GM19043 (cell line): ENCODE data around the gene RBBP5.

ENCODE experiments used
- ATAC-seq: cut with Tn5 transposase; IDR thresholded peaks from one replicate; pipeline ENCODE4 v1.9.1; 2021; ENCODE audit warnings: low read depth; ENCODE audit not compliant: unreplicated experiment

RBBP5 gene

GRCh38 chr1:205038132-205038786 is 83.5 kb downstream of the RBBP5 start:
- ATAC-seq, result no peak

GRCh38 chr1:205037539-205037938 is 84.2 kb downstream of the RBBP5 start:
- no peak for ATAC-seq
